Measurements from ENCODE around the gene MMP2.

MMP2 gene

GRCh38 chr16:55466209-55466608 is 12.8 kb upstream of the MMP2 start:
- POLR2A ChIA-PET (ENCODE audit: low non-redundant PET) = no interaction called here
- CTCF ChIA-PET = interaction anchor here (0.5 to 2.5 kb wide), 3 partner anchors 102 to 753 kb away, joined by 3 to 29 read pairs (median 5); no protein-coding TSS in a partner anchor
- DNase-seq (ENCODE audit: low spot score) = no peak
- no peak overlapping the region for H3K27ac ChIP-seq
- no peak for TF ChIP-seq CTCF (conservative IDR thresholded peaks at IDR 0.05; ENCODE audit: low read depth)

- CTCF ChIA-PET = interaction anchor here (0.5 to 0.9 kb wide), 2 partner anchors 235 to 239 kb away, joined by 3 to 6 read pairs; no protein-coding TSS in a partner anchor
- no peak for TF ChIP-seq CTCF (conservative IDR thresholded peaks at IDR 0.05; ENCODE audit: low read depth)
- POLR2A ChIA-PET (ENCODE audit: low non-redundant PET) = no interaction called here
- no peak for DNase-seq (ENCODE audit: low spot score)
- H3K27ac ChIP-seq = no peak overlapping the region
Measured at GRCh38 chr16:55467898-55468297, 11.1 kb upstream of the MMP2 start.

GRCh38 chr16:55468352-55468990 is 10.5 kb upstream of the MMP2 start:
- H3K27ac ChIP-seq = no peak overlapping the region
- TF ChIP-seq CTCF (conservative IDR thresholded peaks at IDR 0.05; ENCODE audit: low read depth) = no peak
- POLR2A ChIA-PET (ENCODE audit: low non-redundant PET) = no interaction called here
- DNase-seq (ENCODE audit: low spot score) = no peak
- CTCF ChIA-PET = interaction anchor here (0.5 to 0.9 kb wide), 2 partner anchors 234 to 238 kb away, joined by 3 to 6 read pairs; no protein-coding TSS in a partner anchor

- ChIA-PET POLR2A (ENCODE audit: low non-redundant PET) (no interaction called here), CTCF (interaction anchor here (1.4 kb wide), 1 partner anchor 232 kb away, joined by 5 read pairs; no protein-coding TSS in a partner anchor)
- H3K27ac ChIP-seq = peak overlapping the region; percentile 95
- TF ChIP-seq CTCF (conservative IDR thresholded peaks at IDR 0.05; ENCODE audit: low read depth) = no peak
- no peak for DNase-seq (ENCODE audit: low spot score)
Measured at GRCh38 chr16:55469821-55470532, 9.0 kb upstream of the MMP2 start.

- TF ChIP-seq CTCF (conservative IDR thresholded peaks at IDR 0.05; ENCODE audit: low read depth) = no peak
- ChIA-PET POLR2A (ENCODE audit: low non-redundant PET) (no interaction called here), CTCF (interaction anchor here (1.4 kb wide), 1 partner anchor 231 kb away, joined by 5 read pairs; no protein-coding TSS in a partner anchor)
- no peak for DNase-seq (ENCODE audit: low spot score)
- peak overlapping the region; percentile 95 for H3K27ac ChIP-seq
Measured at GRCh38 chr16:55470533-55471371, 8.2 kb upstream of the MMP2 start.
